Measurements from ENCODE around the gene DAPP1. TPM values are rescaled to one million over a fixed set of nuclear protein-coding genes. Genes with fewer than 3 reads are reported as not detected.

The DAPP1 gene
- total RNA-seq, 1 experiment from 2014 or later = not detected

- Histone ChIP-seq H3K4me3 (ENCODE audit: low read depth, low read length, poor library complexity, severe bottlenecking) (no peak overlapping the region), H3K36me3 (ENCODE audit: insufficient read depth, low read length, poor library complexity, severe bottlenecking) (no peaks in the 10 kb centered on the region), H3K27ac (ENCODE audit: low read depth, low read length, poor library complexity, severe bottlenecking) (no peak overlapping the region), H3K9me3 (ENCODE audit: low read depth, low read length, poor library complexity, severe bottlenecking) (no peaks in the 10 kb centered on the region), H3K4me1 (ENCODE audit: insufficient read depth, low read length, poor library complexity, severe bottlenecking) (no peaks in the 10 kb centered on the region), H3K27me3 (replicated peaks; ENCODE audit: insufficient read depth, low read depth, low read length, poor library complexity) (no peaks in the 10 kb centered on the region)
- DNase-seq (ENCODE audit: low spot score) = no peak
- TF ChIP-seq CTCF (conservative IDR thresholded peaks at IDR 0.05; ENCODE audit: low read depth, low read length) (no peak), EZH2 (IDR thresholded peaks at IDR 0.05; ENCODE audit: borderline replicate concordance, low read depth, low read length, poor library complexity, severe bottlenecking) (no peak)
- intact Hi-C loops (cut with micrococcal nuclease; ENCODE audit: unreplicated experiment) = no loop called here
- CTCF ChIA-PET = no interaction called here
- POLR2A ChIA-PET (ENCODE audit: low non-redundant PET) = no interaction called here
- BruUV-seq (replicated peaks) = no TSS peak
Measured at GRCh38 chr4:99834569-99834968, 17.9 kb downstream of the DAPP1 start.

GRCh38 chr4:99835942-99836341 lies 19.3 kb downstream of the DAPP1 start:
- no peaks in the 10 kb centered on the region for H3K36me3 ChIP-seq (ENCODE audit: insufficient read depth, low read length, poor library complexity, severe bottlenecking)
- no peaks in the 10 kb centered on the region for H3K4me1 ChIP-seq (ENCODE audit: insufficient read depth, low read length, poor library complexity, severe bottlenecking)
- no peak overlapping the region for H3K27ac ChIP-seq (ENCODE audit: low read depth, low read length, poor library complexity, severe bottlenecking)
- ChIA-PET CTCF (no interaction called here), POLR2A (ENCODE audit: low non-redundant PET) (no interaction called here)
- intact Hi-C loops (cut with micrococcal nuclease; ENCODE audit: unreplicated experiment) = no loop called here
- H3K4me3 ChIP-seq (ENCODE audit: low read depth, low read length, poor library complexity, severe bottlenecking) = no peak overlapping the region
- H3K27me3 ChIP-seq (replicated peaks; ENCODE audit: insufficient read depth, low read depth, low read length, poor library complexity) = no peaks in the 10 kb centered on the region
- DNase-seq (ENCODE audit: low spot score) = no peak
- TF ChIP-seq CTCF (conservative IDR thresholded peaks at IDR 0.05; ENCODE audit: low read depth, low read length) (no peak), EZH2 (IDR thresholded peaks at IDR 0.05; ENCODE audit: borderline replicate concordance, low read depth, low read length, poor library complexity, severe bottlenecking) (no peak)
- no peaks in the 10 kb centered on the region for H3K9me3 ChIP-seq (ENCODE audit: low read depth, low read length, poor library complexity, severe bottlenecking)
- BruUV-seq (replicated peaks) = no TSS peak

- Histone ChIP-seq H3K36me3 (ENCODE audit: insufficient read depth, low read length, poor library complexity, severe bottlenecking) (no peaks in the 10 kb centered on the region), H3K27ac (ENCODE audit: low read depth, low read length, poor library complexity, severe bottlenecking) (no peak overlapping the region), H3K4me1 (ENCODE audit: insufficient read depth, low read length, poor library complexity, severe bottlenecking) (no peaks in the 10 kb centered on the region), H3K27me3 (replicated peaks; ENCODE audit: insufficient read depth, low read depth, low read length, poor library complexity) (no peaks in the 10 kb centered on the region), H3K4me3 (ENCODE audit: low read depth, low read length, poor library complexity, severe bottlenecking) (no peak overlapping the region), H3K9me3 (ENCODE audit: low read depth, low read length, poor library complexity, severe bottlenecking) (no peaks in the 10 kb centered on the region)
- no peak for DNase-seq (ENCODE audit: low spot score)
- TF ChIP-seq EZH2 (IDR thresholded peaks at IDR 0.05; ENCODE audit: borderline replicate concordance, low read depth, low read length, poor library complexity, severe bottlenecking) (no peak), CTCF (conservative IDR thresholded peaks at IDR 0.05; ENCODE audit: low read depth, low read length) (no peak)
- ChIA-PET CTCF (no interaction called here), POLR2A (ENCODE audit: low non-redundant PET) (no interaction called here)
- intact Hi-C loops (cut with micrococcal nuclease; ENCODE audit: unreplicated experiment) = no loop called here
- BruUV-seq (replicated peaks) = no TSS peak
Measured at GRCh38 chr4:99838927-99839326, 22.3 kb downstream of the DAPP1 start.
